Stimulated activated CD8-positive, alpha-beta memory T cell treated with anti-CD3 and anti-CD28 coated beads, Interleukin-4, amount 100 ng/mL, for 1 hour (primary cell): Measurements from ENCODE around the gene SERPINB2.
"Not testable (repeated sequence)": the region's sequence is repeated elsewhere in the genome, so short reads cannot be mapped to it uniquely, and the experiment has no call there.

Source experiments
- DNase-seq, 2 donors: peaks; one replicate each; pipeline ENCODE4 v3.0.0-alpha.2; 2020; ENCODE audit warnings: low read depth in 2 of 2, low spot score in 1 of 2

The SERPINB2 gene

DNA sequence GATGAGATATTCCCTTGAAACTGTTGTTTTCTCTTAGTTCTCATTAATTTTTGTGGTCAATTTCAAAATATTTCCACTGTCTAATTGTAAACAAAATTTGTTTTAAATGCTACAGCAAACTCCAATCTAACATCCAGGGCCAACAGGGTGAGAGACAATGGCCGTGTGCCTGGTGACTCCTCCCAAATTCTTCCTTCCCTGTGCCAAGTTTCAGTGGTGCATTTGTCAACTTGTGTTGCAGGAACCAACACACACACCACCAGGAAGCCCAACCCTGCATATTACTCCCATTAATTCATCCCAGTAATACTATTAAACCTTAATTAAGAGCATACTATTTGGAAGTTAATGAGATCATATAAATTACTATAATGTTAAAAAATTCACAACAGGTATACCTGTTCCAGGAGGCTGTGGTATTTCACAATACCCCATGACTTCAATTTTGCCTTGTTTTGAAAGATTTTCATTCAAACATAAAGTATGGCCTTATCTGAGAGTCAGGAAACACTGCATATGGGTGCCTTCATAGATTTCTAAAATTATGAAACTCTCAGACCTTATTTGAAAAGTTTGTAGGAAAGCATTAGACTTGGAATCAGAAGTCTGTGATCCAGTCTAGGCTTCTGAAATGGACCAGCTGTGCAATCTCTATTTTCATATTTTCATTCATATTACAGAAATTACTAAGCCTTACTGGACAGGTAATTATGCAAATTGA is 1.1 kb downstream of the SERPINB2 start:
- no peak for DNase-seq

DNA sequence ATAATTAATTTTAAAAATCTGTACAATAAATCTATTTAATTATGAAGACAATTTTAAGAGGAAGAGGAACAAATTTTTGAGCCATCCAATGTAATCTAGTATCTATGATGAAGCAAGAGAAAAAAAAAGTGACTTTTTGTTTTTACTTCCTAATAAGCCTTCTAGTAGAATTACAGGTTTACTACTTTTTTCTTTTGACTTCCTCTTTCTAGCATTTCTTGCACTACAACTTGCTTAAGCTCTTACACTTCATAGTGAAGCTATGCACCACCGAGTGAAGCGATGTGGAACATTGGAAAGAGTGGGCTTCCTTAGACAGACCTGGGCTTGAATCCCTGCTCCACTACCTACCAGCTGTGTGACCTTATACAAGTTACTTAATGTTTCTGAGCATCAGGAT is 2.1 kb downstream of the SERPINB2 start:
- no peak for DNase-seq

DNA sequence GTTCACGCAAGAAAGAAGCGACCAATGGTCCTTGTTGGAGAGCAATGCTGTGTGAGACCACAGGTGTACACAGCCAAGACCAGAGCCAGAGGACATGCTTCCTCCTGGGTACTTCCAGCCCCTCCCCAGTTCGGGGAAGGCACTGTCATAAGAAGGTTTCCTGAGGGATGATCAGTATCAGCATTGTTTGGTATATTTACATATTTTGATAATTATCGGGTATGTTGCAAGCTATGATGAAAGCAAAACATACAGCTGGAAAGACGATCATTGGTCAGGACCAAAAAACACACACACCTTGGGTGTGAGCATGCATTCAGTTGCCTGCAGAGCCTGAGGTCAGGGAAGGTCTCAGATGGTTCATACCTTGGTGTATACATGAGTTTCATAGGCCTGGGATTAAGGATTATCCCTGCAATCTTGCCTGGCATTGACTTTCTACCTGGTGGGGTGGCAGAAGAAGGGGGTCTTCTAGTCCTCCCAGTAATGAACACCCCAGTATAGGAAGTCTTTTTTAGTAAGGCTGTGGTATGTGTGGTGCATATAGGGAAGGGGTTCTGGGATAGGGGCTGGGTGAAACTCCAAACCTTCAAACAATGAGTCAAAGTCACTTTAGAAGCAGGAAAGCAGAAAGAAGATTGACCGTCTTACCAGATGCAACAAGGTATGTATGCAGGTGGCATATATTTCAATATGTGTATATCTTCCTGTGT is 2.9 kb downstream of the SERPINB2 start:
- no peak for DNase-seq

DNA sequence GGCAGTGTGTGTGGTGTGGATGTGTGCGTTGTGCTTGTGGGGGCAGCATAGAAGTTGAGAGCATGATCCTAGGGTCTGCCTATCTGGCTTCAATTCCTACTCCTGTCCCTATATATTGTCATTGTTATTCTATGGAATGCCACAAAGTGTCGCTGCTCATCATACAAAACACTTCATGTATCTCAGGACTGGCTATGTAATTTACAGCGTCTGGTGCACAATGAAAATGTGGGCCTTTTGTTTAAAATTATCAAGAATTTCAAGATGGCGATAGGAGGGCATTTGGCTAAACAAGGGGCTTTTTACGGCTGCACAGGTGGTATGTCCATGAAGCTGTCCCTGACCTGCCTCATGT is 3.4 kb downstream of the SERPINB2 start:
- no peak for DNase-seq

DNA sequence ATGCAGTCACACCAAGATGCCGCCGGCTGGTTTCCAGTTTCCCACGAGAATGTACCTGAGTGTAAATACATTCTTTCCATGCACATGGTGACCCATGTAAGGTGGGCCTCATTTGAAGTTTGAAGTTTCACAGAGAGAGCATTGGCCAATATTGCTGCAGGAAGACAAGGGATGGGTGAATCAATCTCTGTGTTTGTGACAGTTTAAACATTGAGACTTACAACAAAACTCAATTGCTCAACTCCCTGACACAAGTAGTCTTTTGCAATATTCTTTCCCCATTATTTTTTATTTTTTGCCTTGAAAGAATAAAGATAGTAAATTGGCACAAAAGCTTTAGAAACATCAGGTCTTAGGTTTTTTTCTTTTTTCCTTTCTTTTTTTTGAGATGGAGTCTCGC is 5.1 kb downstream of the SERPINB2 start:
- no peak for DNase-seq

DNA sequence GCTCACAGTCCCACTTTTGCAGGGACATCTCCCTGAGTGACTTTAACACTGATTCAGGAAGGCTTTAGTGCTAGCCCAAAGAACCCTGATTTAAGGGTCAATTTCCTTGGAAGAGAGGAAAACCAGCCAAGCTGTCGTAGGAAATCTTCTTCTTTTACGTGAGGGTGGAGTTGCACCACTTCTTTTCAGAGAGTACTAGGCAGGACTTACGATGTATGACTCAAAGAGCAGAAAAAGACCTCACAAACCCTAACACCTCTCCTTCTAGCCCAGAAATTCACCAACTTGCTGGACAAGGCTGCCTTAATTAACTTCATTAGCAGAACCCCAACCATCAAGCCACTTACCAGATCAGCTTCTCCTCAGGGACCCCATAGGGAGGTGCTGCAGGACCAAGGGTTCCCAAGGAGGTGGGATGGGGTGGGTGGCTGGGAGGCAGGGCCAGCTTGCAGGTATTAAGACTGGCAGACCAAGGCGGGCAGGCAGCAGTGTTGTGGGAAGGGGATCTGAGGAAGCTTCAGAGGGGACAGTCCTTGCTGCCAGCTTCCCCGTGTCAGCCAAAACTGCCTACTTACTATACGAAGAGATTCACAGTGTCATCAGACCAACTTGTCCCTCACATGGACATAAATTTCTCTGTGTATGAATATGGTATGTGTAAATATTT is 6.7 kb downstream of the SERPINB2 start:
- DNase-seq: no peak

DNA sequence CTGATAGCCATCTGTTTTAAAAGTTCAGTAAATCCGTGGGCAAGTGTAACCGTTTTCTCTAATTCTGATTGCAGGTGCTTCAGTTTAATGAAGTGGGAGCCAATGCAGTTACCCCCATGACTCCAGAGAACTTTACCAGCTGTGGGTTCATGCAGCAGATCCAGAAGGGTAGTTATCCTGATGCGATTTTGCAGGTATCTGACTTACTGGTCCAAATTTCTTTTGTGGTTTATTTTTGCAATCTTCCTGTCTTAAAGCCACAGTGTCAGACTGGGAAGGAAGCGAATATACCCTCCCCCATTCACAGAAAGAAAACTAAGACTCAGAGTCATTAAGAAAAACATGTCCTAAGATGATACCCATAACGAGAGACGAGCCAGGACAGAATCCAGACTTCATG is 7.7 kb downstream of the SERPINB2 start:
- no peak for DNase-seq

DNA sequence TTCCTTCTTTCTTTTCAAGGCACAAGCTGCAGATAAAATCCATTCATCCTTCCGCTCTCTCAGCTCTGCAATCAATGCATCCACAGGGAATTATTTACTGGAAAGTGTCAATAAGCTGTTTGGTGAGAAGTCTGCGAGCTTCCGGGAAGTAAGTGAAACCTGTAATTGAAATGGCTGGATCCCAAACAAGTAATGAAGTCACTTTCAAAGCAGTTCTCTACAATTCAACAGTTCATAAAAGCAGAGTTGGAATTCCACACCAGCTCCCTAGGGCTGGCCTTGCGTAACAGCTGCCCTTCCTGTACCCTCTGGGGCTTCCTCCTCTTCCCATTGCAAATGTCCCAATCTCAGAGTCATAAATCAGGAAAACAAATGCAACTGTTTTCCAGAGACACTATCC is 9.6 kb downstream of the SERPINB2 start:
- DNase-seq: no peak

DNA sequence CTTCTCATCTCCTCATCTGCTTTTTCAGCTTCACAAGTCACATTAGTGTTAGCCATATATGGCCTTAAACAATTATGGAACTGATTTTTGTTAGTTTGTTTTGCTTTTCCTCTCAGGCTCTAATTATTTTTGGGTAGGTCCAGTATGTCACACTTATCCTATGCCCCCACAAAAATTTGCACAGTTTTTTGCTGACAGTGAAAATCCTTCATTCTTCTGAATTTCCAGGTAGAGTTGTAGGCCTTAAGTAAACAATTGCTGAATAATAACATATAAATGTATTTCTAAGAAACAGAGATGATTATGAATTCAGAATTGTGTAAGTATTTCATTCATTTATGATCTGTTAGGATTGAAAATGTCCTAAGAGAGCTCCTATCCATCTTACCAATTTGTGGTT is 11.7 kb downstream of the SERPINB2 start:
- no peak for DNase-seq

DNA sequence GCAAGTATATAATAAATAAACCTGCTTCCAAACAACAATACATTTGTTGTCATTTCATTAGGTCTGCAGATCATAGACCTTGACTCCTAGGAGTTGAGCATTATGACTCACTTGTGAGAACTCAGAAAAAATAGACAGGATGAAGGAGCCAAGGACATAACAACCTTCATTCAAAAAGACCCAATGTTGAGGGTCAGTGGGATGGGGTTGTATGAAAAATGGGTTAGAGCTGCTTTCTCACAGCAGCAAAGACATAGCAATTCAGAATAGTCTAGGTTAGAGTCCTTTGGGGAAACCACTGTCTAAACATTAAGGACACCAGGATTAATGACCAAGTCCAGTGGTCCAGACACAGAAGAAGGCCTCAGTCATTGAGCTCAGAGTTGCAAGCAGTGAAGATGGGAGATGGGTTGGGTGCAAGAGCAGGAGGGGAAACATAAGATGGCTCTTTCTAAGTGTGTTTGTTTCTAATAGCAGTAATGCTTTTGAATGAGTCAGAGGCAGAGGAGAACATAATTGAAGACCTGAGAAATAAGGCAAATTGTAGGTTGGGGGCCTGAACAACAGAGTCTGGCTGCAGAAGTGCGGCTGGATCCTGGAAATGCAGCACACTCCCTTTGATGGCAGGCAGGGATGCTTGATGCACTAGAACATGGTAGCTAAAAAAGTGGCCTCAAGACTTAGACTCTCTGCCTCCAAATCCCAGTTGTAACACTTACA is 16.5 kb downstream of the SERPINB2 start:
- DNase-seq: no peak

DNA sequence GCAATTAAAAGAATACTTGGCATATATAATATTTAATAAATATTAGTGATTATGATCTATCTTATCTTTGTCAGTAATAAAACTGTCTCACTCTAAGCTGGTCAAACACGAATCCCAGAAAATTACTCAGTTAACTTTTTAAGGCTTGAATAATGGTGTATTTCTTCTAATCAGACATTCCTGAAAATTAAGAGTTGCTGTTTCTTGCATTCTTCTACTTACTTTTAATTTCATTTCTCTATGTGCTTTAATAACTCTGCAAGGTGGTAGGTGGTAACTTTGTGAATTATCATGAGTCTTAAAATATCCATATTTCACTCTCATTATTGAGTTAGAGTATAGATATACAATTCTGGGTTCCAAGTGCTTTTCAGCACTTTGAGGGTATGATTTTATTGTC is 17.2 kb downstream of the SERPINB2 start:
- DNase-seq: no peak

DNA sequence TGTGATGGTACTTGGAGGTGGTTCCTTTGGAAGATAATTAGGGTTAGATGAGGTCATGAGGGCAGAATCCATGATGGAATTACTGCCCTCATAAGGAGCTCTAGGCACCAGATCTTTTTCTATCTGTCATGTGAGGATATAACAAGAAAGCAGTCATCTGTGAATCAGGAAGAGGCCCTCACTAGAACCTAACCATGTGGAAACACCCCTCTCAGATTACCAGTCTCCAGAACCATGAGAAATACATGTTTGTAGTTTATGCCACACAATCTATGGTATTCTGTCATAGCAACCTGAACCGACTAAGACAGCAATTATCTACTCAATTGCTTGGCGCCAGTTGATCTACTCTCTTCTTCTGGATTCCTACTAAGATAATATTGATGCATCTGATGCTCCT is 17.9 kb downstream of the SERPINB2 start:
- DNase-seq: no peak

DNA sequence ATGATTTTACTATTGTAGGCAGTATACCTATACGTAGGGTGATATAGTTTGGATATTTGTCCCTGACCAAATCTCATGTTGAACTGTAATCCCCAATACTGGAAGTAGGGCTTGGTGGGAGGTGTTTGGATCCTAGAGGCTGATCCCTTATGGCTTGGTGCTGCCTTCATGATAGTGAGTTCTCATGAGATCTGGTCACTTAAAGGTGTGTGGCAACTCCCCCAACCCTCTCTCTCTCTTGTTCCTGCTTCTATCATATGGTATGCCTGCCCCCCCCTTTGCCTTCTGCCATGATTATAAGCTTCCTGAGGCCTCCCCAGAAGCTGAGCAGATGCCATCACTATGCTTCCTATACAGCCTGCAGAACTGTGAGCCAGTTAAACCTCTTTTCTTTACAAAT is 18.6 kb downstream of the SERPINB2 start:
- no peak for DNase-seq

DNA sequence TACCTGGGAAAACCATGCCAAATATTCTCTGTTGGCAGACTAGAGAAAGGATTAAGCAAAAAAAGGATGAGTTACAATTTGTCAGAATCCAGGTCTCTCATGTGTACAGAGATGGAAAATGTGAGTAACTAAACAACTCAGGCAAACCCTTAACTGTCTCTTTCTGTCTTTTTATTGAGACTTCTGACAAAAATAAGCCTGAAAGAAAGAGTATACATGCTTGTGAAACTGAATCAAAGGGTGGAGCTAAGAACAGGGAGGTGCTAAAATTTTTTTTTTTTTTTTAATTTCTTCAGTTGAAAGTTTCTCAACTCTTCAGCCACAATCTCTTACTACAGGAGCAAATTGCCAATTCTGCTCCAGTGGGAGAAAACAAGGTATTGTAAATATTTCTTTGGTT is 20.2 kb downstream of the SERPINB2 start, which contains the start of gene SERPINB10:
Gene SERPINB10, plus strand, starts transcription at position 295 of the 400 bp plus-strand sequence. CDS start 7,553 bp downstream, outside the sequence.
- DNase-seq: no peak

DNA sequence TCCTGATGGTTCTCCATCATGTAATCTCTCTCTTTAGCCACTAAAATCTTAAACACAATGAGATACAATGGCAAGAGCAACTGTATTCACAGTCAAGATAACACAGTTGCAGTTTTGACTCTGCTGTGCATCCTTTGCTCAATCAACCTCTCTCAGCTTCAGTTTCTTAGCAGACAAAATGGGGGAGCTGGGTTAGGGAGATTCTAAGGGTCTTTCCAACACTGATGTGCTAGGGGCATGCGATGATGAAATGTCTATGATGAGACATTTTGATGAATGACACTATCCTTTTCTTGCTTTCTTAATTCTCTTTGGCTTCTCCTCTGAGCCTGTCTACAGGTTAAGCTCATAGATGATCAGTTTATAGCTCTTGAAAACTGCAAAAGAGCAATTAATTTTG is 21.4 kb downstream of the SERPINB2 start:
- no peak for DNase-seq

DNA sequence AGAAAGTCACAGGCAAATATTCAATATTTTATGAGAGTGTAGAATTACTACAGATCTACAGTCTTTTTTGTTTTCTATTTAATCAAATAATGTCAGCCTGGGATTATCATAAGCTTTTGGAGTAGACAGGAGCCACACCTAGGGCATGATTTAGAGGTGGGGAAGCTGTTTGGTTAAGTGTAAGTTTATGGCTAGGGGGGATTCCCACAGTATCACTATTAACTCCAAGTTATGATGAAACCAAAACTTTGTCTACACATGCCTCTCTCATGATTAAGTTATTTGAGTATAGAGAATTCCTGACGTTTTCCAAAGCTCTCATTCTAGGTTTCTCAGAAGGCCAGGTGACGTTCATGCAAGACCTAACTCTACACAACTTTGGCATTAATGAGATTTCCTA is 22.4 kb downstream of the SERPINB2 start:
- no peak for DNase-seq

DNA sequence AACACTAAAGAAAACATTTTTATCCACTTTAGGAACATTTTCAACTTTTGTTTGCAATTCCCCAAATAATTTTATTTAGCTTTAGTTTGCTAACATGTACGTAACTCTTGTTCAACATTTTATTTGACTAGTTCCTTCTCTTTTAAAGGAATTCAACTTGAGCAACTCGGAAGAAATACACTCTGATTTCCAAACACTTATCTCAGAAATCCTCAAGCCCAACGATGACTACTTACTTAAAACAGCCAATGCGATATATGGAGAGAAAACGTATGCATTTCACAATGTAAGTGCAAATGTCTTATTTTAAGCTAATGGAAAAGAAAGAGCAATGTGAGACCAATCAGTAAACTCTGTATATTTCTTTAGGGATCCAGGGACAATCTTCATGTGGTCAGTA is 30.3 kb downstream of the SERPINB2 start:
- no peak for DNase-seq

DNA sequence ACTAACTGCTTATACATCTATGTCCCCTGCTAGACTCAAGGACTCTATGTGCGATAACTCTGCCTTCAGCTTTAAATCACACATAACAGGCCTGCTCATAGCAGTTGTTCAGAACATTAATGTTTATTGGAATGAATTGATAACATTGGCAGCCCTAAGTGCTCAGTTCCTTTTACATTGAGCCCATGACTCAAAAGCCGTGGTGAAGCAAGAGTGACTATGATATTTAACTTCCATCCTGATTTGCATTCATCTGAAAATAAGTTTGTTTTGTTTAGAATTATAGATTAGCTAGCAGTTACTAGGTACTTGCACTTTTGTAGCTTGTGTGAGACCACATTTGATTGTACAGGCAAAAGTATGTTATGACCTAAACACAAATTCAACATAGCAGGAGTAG is 34.5 kb downstream of the SERPINB2 start:
- no peak for DNase-seq

DNA sequence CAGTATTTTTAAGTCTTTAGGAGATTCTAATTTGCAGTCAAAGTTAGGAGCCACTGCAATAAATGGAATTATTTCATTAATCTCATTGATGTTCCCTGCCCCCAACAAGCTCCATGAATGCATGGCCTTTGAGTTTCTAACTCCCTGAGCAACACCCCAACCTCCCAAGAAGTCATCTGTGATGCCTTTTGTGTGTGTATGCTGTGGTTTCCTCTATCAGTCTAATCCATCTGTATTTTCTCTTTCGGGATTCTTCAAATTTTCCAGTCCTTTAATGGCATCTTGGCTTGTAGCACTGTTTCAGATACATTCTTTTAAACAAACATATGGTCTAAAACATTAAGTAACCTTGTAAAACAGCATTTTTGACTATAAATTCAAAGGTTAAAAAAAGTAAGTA is 37.0 kb downstream of the SERPINB2 start:
- no peak for DNase-seq

DNA sequence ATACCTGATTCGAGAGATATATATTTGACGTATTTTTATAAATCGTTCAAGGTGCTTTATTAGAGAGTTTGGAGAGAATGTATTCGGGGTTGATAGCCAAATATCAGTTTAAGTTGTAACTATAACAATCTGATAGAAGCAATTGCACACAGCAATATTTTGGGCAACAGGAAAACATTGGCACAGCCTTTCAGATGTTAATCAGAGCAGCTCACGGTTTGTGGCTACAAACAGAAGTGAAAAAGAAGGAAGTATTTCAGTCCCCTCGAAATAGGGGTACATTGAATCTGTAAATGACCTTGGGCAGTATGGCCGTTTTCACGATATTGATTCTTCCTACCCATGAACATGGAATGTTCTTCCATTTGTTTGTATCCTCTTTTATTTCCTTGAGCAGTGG is 40.8 kb downstream of the SERPINB2 start:
- no peak for DNase-seq

DNA sequence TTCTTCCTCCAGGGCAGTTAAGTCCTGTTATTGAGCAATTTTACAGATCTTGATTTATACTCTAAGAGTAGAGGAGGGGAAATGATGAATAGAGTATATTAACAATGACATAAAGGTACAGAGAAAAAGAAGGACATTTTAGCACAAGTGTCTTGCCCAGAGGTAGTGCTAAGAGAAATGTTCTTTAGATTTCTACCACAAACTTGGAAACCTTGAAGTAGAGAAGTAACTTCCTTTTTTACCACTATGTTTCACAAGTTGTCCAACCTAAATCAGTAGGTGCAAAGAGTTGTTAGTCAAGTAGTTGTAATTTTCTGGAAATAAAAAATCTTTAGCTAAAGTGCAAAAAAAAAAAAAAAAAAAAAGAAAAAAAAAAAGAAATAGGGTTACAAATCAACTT is 41.9 kb downstream of the SERPINB2 start:
- DNase-seq: not testable (repeated sequence)
